ENCODE data around the gene PNCK. TPM values are rescaled to one million over a fixed set of nuclear protein-coding genes. Genes with fewer than 3 reads are reported as not detected.

Gene PNCK
- total RNA-seq, 2 donors from 2014 or later = 8.5 to 50.6 TPM

DNA sequence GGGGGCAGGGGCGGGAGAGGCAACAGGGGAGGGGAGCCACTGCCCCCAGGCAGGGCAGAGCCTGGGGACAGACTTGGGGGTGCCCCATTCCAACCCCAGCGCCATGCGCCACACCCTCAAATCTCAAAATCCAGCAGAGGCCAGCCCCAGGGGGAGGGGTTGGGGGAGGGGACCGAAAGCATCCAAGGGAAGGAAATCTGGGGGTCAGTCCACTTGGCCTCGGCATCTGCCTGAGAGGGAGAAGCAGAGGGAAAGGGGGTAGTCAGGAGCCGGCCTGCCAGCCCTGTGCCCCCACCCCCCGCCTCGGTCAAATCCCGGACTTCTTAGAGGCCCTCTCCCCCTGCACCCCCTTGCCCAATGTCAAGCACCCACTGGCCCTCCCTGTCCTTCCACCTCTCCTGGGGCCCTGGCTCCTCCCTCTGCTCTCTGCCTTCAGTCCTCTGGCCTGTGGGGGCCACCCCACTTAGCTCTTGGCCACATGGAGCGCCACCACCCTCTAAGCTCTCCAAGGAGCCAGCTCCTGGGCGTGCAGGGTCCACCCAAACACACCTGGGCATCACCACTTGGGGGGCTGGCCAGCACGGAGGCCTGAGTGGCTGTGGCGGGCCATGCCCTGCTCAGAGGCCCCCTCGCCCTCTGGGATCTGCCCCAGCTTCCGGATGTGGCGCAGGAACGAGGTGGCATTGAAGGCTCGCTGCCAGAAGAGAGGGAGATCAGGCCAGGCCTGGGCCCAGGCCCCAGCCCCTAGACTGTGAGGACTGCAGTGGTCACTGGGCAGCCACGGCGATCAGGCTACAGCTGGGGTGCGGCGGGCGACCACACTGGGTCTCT is 3.5 kb downstream of the PNCK start:
- no peak for DNase-seq (ENCODE audit: low spot score)
- no peak overlapping the region for H3K4me3 ChIP-seq
- H3K27ac ChIP-seq = no peak overlapping the region
- intact Hi-C loops (cut with DNase I) = loop anchor here (5.0 to 10.0 kb wide), 2 partner anchors 55 to 133 kb away; no protein-coding TSS in a partner anchor
- H3K4me1 ChIP-seq (replicated peaks) = no peaks in the 10 kb centered on the region
- H3K9me3 ChIP-seq = no peaks in the 10 kb centered on the region
- no peaks in the 10 kb centered on the region for H3K27me3 ChIP-seq (replicated peaks; ENCODE audit: insufficient read depth)
- TF ChIP-seq, protein P1, sequence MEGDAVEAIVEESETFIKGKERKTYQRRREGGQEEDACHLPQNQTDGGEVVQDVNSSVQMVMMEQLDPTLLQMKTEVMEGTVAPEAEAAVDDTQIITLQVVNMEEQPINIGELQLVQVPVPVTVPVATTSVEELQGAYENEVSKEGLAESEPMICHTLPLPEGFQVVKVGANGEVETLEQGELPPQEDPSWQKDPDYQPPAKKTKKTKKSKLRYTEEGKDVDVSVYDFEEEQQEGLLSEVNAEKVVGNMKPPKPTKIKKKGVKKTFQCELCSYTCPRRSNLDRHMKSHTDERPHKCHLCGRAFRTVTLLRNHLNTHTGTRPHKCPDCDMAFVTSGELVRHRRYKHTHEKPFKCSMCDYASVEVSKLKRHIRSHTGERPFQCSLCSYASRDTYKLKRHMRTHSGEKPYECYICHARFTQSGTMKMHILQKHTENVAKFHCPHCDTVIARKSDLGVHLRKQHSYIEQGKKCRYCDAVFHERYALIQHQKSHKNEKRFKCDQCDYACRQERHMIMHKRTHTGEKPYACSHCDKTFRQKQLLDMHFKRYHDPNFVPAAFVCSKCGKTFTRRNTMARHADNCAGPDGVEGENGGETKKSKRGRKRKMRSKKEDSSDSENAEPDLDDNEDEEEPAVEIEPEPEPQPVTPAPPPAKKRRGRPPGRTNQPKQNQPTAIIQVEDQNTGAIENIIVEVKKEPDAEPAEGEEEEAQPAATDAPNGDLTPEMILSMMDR (IDR thresholded peaks at IDR 0.05) = no peak
- no peak for TF ChIP-seq POLR2AphosphoS5 (IDR thresholded peaks at IDR 0.05)
- TF ChIP-seq POLR2A (IDR thresholded peaks at IDR 0.05) = no peak
- H3K36me3 ChIP-seq = no peaks in the 10 kb centered on the region
- WGBS = 69% methylated on average over 8 of the region's 23 CpGs

DNA sequence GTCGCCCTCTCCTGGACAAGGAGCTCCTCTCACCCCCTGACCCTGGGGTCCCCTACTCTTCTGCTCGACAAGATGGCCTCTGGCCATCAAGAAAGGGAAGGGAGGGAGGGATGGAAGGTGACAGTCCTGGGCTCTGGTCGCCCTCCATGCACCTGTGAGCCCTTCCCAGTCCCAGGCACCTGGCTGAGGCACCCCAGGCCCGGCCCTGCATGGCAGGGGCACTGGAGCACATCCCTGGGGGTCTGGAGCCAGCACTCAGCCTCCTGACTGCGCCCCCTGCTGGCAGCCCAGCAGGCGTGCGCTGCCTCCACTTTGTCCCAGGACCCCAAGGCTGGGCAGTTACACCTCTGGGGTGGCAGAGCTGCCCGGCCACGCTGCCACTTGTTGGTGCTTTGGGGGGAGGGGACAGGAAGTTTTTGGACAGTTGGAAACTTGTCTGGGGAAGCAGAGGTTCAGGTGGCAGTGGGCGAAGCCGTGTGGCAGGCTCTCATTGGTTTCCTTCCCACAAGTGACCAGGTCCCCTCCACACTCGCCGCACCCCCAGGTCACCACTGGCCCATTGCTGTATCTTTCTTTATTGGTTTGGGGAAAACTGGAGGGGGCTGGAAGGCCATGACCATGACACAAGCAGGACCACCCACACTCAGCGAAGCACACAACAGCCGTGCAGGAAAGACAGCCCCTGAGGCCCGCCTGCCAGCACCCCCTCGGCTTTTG is 4.3 kb downstream of the PNCK start:
- H3K27ac ChIP-seq = no peak overlapping the region
- H3K36me3 ChIP-seq = no peaks in the 10 kb centered on the region
- H3K27me3 ChIP-seq (replicated peaks; ENCODE audit: insufficient read depth) = no peaks in the 10 kb centered on the region
- no peak overlapping the region for H3K4me3 ChIP-seq
- WGBS = 90% methylated on average over 3 of the region's 17 CpGs
- TF ChIP-seq POLR2AphosphoS5 (IDR thresholded peaks at IDR 0.05) (no peak), POLR2A (IDR thresholded peaks at IDR 0.05) (no peak)
- TF ChIP-seq, protein P1 (IDR thresholded peaks at IDR 0.05) = peak; percentile 41 to 56 (median 52)
- H3K9me3 ChIP-seq = no peaks in the 10 kb centered on the region
- H3K4me1 ChIP-seq (replicated peaks) = no peaks in the 10 kb centered on the region
- intact Hi-C loops (cut with DNase I) = loop anchor here (5.0 to 10.0 kb wide), 2 partner anchors 55 to 132 kb away; no protein-coding TSS in a partner anchor
- no peak for DNase-seq (ENCODE audit: low spot score)

DNA sequence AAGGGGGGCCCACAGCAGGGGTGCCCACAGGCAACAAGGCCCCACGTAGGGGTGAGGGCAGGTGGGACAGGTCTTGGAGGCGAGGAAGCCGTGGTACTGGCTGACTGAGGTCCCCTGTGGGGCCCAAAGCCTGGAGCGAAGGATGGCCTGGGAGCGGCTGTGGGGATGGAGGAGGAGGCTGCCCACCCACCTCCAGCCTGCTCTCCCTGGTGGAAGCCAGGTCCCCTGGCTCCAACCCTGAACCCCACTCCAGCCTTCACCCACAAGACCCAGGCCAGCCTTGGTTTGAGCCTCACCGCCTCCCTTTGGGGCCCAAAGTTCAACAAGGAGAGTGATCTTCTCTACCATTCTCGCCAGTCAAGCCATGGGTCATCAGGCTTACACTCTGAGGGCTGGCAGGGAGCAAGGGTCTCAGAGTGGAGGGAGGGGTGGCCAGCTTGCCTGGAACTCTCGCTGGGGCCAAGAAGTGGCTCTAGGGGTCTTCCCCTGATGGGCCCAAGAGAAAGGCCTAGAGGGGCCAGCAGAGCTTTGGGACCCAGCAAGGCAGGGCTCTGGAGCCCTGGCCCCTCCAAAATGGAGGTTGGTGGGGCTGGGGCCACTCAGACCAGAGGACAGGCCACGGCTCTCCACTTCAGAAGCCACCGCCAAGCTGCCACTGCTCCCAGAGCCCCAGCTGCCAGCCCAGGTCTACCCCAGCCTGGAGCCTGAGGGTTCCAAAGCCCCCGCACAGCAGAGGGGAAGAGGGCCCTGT is 5.0 kb downstream of the PNCK start:
- H3K9me3 ChIP-seq = no peaks in the 10 kb centered on the region
- 70% methylated on average over 2 of the region's 11 CpGs for WGBS
- no peak for DNase-seq (ENCODE audit: low spot score)
- H3K27ac ChIP-seq = no peak overlapping the region
- H3K4me3 ChIP-seq = no peak overlapping the region
- H3K27me3 ChIP-seq (replicated peaks; ENCODE audit: insufficient read depth) = no peaks in the 10 kb centered on the region
- H3K36me3 ChIP-seq = no peaks in the 10 kb centered on the region
- no peaks in the 10 kb centered on the region for H3K4me1 ChIP-seq (replicated peaks)
- intact Hi-C loops (cut with DNase I) = loop anchor here (5.0 to 10.0 kb wide), 2 partner anchors 54 to 131 kb away; no protein-coding TSS in a partner anchor
- no peak for TF ChIP-seq POLR2AphosphoS5 (IDR thresholded peaks at IDR 0.05)
- TF ChIP-seq, protein P1 (IDR thresholded peaks at IDR 0.05) = no peak
- no peak for TF ChIP-seq POLR2A (IDR thresholded peaks at IDR 0.05)

DNA sequence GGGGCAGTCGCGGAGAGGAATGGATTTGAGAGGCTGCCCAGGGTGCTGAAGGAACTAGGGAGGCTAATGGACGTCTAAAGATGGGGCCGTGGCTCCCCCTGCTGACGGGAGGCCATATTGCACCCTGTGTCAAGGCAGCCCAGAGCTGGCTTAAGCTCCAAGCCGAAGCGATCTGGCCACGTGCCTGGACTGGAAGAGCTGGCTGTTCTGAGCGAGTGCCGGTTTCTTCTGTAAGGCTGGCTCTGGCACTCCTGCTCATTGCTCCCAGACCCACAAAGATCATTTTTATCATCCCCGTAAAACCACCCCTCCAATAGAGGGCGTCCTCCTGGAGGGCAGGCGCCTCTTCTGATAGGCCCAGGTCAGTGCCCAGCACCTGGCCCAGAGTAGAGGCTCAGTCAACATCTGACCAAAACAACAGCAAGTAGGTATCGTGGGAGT is 5.6 kb downstream of the PNCK start:
- Histone ChIP-seq H3K4me3 (no peak overlapping the region), H3K36me3 (no peaks in the 10 kb centered on the region), H3K9me3 (no peaks in the 10 kb centered on the region), H3K4me1 (replicated peaks) (no peaks in the 10 kb centered on the region), H3K27ac (no peak overlapping the region), H3K27me3 (replicated peaks; ENCODE audit: insufficient read depth) (no peaks in the 10 kb centered on the region)
- intact Hi-C loops (cut with DNase I) = loop anchor here (5.0 to 10.0 kb wide), 2 partner anchors 53 to 131 kb away; no protein-coding TSS in a partner anchor
- peak; percentile 79 for DNase-seq (ENCODE audit: low spot score)
- TF ChIP-seq, protein P1 (IDR thresholded peaks at IDR 0.05) = peak; percentile 40 to 84 (median 74)
- peak; percentile 44 for TF ChIP-seq POLR2AphosphoS5 (IDR thresholded peaks at IDR 0.05)
- no peak for TF ChIP-seq POLR2A (IDR thresholded peaks at IDR 0.05)
- WGBS = 17% methylated on average over 9 of the region's 14 CpGs

All from prostate gland (tissue), 2 donors.